Esophagus muscularis mucosa (tissue), 4 donors: ENCODE measurements around the gene BTF3.

ENCODE experiments used
- EP300 ChIP-seq: sonication (generic); formaldehyde crosslinking; IDR thresholded peaks from one replicate; pipeline ENCODE4 v1.6.1; 2017; ENCODE audit warnings: antibody characterized with exemption
- POLR2A ChIP-seq: fragments of 450-650 bp; IDR thresholded peaks from one replicate; pipeline ENCODE4 v1.6.1; 2017; ENCODE audit warnings: antibody characterized with exemption, moderate library complexity, mild to moderate bottlenecking, low read depth
- POLR2AphosphoS5 ChIP-seq, 2 donors: sonication (generic); formaldehyde crosslinking; IDR thresholded peaks; one replicate each; pipeline ENCODE4 v1.6.1; 2017; ENCODE audit warnings: antibody characterized with exemption in 2 of 2
- TF ChIP-seq, protein P1 (sequence below), 3 experiments: fragments of 200-600 bp in 2 of 3; fragments of 450-650 bp in 1 of 3; sonication (generic) in 2 of 3; IDR thresholded peaks; one replicate each; pipeline ENCODE4 v1.5.1; 2017 to 2019; ENCODE audit warnings: antibody characterized with exemption in 3 of 3, mild to moderate bottlenecking in 2 of 3, moderate library complexity in 1 of 3

- TF ChIP-seq, protein P1, sequence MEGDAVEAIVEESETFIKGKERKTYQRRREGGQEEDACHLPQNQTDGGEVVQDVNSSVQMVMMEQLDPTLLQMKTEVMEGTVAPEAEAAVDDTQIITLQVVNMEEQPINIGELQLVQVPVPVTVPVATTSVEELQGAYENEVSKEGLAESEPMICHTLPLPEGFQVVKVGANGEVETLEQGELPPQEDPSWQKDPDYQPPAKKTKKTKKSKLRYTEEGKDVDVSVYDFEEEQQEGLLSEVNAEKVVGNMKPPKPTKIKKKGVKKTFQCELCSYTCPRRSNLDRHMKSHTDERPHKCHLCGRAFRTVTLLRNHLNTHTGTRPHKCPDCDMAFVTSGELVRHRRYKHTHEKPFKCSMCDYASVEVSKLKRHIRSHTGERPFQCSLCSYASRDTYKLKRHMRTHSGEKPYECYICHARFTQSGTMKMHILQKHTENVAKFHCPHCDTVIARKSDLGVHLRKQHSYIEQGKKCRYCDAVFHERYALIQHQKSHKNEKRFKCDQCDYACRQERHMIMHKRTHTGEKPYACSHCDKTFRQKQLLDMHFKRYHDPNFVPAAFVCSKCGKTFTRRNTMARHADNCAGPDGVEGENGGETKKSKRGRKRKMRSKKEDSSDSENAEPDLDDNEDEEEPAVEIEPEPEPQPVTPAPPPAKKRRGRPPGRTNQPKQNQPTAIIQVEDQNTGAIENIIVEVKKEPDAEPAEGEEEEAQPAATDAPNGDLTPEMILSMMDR (IDR thresholded peaks at IDR 0.05), result no peak
- TF ChIP-seq EP300 (no peak), POLR2A (no peak), POLR2AphosphoS5 (IDR thresholded peaks at IDR 0.05) (no peak)
Observed at GRCh38 chr5:73545403-73545779, 47.1 kb downstream of the BTF3 start.
